Body of pancreas (tissue), 4 donors: ENCODE measurements around the gene EME1.

Experiments
- POLR2A ChIP-seq, 3 donors: fragments of 450-650 bp; IDR thresholded peaks; one replicate each; pipeline ENCODE4 v1.6.1; 2016; ENCODE audit warnings: antibody characterized with exemption in 3 of 3, mild to moderate bottlenecking in 2 of 3
- TF ChIP-seq, protein P1 (sequence below), 7 experiments: fragments of 450-650 bp in 4 of 7; fragments of 200-600 bp in 3 of 7; sonication (generic) in 3 of 7; IDR thresholded peaks; one replicate each; pipeline ENCODE4 v1.5.1; 2016 to 2019; ENCODE audit warnings: antibody characterized with exemption in 7 of 7

DNA sequence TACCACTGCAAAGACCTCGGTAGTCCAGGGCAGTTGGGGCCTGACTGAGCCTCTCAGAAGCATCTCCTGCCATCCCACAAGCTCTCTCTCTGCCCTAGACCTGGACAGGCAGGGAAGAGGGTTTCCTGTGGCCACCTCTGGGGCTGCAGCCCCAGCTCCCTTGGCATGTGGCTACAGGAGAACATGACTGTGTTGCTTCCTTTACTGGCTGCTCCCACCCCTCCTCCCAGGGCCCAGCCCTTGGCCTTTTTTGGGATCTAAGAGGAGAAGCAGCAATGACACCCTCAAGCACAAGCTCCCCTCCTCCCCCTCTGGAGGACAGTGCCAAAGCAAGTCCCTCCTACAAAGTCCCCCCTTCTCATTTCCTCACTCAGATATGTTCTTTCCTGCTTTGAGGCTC lies 5.6 kb upstream of the EME1 start:
- TF ChIP-seq, protein P1, sequence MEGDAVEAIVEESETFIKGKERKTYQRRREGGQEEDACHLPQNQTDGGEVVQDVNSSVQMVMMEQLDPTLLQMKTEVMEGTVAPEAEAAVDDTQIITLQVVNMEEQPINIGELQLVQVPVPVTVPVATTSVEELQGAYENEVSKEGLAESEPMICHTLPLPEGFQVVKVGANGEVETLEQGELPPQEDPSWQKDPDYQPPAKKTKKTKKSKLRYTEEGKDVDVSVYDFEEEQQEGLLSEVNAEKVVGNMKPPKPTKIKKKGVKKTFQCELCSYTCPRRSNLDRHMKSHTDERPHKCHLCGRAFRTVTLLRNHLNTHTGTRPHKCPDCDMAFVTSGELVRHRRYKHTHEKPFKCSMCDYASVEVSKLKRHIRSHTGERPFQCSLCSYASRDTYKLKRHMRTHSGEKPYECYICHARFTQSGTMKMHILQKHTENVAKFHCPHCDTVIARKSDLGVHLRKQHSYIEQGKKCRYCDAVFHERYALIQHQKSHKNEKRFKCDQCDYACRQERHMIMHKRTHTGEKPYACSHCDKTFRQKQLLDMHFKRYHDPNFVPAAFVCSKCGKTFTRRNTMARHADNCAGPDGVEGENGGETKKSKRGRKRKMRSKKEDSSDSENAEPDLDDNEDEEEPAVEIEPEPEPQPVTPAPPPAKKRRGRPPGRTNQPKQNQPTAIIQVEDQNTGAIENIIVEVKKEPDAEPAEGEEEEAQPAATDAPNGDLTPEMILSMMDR (IDR thresholded peaks at IDR 0.05) = no peak
- TF ChIP-seq POLR2A (IDR thresholded peaks at IDR 0.05) = no peak
